Upper lobe of left lung (tissue), 4 donors: ENCODE results near the gene EEF1A2.

Source experiments
- CTCF ChIP-seq, 6 experiments: fragments of 450-650 bp in 4 of 6; fragments of 200-600 bp in 2 of 6; sonication (generic) in 2 of 6; IDR thresholded peaks; one replicate each; pipeline ENCODE4 v1.5.1; 2016 to 2019; ENCODE audit warnings: antibody characterized with exemption in 6 of 6
- EP300 ChIP-seq, 4 donors: sonication (generic); formaldehyde crosslinking; IDR thresholded peaks; one replicate each; pipeline ENCODE4 v1.5.1; 2017; ENCODE audit warnings: antibody characterized with exemption in 4 of 4, control low read depth in 2 of 4
- POLR2AphosphoS5 ChIP-seq, 2 donors: sonication (generic); formaldehyde crosslinking; IDR thresholded peaks; one replicate each; pipeline ENCODE4 v1.5.1; 2017; ENCODE audit warnings: antibody characterized with exemption in 2 of 2

GRCh38 chr20:63449025-63449424 is 49.9 kb downstream of the EEF1A2 start:
- TF ChIP-seq CTCF (IDR thresholded peaks at IDR 0.05) = no peak
- TF ChIP-seq POLR2AphosphoS5 (IDR thresholded peaks at IDR 0.05) = no peak
- TF ChIP-seq EP300 (IDR thresholded peaks at IDR 0.05) = no peak
